CD1c-positive myeloid dendritic cell (primary cell): ENCODE data around the gene TANC1.

ENCODE experiments used
- DNase-seq: peaks from one replicate; pipeline ENCODE4 v3.0.0-alpha.2; 2016; ENCODE audit errors: extremely low spot score

TANC1 gene

DNA sequence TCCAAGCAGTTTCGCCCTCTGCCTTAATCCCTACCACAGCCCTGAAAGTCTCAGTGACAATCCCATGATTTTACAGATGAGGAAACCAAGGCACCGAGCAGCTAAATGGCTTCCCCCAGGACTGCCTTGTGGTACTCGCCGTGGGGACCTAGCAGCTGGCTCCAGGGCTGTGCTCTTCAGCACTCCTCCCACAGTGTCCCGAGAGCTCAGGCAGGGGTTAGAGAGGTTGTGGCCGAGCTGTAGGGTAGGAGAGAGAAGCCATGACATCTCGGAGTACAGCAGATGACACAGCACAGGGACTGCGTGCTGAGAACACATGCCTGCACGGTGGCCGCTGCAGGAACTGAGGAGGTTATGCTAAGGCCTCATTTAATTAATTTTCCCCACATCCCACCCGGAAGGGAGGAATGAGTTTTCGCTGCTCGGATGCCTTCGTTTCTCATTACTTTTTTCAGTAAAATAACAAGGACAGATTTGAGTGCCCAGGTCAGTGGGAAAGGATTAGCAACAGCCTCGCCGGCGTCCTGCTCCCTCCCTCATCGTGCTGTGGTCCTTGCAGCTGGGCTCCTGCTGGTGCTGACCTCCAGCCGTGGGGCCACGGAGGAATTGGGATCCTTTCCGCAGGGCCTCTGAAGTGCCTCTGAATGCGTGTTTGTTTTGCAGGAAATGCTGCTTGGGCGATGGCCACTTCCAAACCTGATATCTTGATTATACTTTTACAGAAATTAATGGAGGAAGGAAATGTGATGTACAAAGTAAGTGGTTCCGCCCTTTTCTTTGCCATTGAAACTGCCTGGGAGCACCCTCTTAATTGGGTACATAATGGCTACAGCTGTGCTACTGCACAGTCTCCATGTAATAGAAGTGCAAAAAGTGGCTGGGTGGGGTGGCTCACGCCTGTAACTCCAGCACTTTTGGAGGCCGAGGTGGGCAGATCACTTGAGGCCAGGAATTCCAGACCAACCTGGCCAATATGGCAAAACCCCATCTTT, 256.9 kb downstream of the TANC1 start:
- no peak for DNase-seq

GRCh38 chr2:159226059-159226461, 257.6 kb downstream of the TANC1 start:
- peak; percentile 71 for DNase-seq

GRCh38 chr2:159226608-159227385, 258.4 kb downstream of the TANC1 start:
- no peak for DNase-seq

DNA sequence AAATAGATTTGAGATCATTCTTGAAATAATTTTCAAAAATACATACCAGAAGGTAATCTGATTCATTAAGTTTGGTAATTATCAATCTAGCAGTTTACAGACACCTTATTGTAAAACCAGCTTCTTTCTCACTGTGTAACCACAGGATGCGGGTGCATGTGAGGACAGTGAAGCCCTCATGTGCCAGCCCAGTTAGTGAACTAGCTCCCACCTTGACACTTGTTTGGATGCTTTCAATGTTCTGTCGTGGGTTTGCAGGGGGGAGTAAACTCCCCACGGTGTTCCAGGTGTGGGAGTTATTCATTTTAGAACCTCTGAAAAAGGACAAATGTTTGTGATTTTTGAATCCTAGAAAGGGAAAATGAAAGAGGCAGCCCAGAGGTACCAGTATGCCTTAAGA, 259.0 kb downstream of the TANC1 start:
- no peak for DNase-seq

GRCh38 chr2:159228081-159228581, 259.7 kb downstream of the TANC1 start:
- no peak for DNase-seq

DNA sequence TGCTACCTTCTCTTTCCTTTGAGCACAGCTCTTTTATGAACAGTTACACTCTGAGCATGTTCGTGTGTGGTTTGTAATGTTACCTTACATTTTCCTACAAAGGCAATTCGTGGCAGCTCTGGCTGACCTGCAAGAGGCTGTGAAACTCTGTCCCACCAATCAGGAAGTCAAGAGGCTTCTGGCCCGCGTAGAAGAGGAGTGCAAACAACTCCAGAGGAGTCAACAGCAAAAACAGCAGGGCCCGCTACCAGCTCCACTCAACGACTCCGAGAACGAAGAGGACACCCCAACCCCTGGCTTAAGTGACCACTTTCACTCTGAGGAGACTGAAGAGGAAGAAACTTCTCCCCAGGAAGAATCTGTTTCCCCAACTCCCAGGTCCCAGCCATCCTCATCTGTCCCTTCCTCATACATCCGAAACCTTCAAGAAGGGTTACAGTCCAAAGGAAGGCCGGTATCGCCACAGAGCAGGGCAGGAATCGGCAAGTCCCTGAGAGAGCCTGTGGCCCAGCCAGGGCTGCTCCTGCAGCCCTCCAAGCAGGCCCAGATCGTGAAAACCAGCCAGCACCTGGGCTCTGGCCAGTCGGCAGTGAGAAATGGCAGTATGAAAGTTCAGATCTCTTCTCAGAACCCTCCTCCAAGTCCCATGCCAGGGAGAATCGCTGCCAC, 261.2 kb downstream of the TANC1 start:
- no peak for DNase-seq

GRCh38 chr2:159230145-159230877, 261.9 kb downstream of the TANC1 start:
- DNase-seq: no peak

- DNase-seq: no peak
These were observed 264.2 kb downstream of the TANC1 start for GRCh38 chr2:159232456-159233170.

- no peak for DNase-seq
These were observed 266.4 kb downstream of the TANC1 start for GRCh38 chr2:159234868-159235267.

- no peak for DNase-seq
These were observed 275.1 kb downstream of the TANC1 start for GRCh38 chr2:159243529-159243928.

DNA sequence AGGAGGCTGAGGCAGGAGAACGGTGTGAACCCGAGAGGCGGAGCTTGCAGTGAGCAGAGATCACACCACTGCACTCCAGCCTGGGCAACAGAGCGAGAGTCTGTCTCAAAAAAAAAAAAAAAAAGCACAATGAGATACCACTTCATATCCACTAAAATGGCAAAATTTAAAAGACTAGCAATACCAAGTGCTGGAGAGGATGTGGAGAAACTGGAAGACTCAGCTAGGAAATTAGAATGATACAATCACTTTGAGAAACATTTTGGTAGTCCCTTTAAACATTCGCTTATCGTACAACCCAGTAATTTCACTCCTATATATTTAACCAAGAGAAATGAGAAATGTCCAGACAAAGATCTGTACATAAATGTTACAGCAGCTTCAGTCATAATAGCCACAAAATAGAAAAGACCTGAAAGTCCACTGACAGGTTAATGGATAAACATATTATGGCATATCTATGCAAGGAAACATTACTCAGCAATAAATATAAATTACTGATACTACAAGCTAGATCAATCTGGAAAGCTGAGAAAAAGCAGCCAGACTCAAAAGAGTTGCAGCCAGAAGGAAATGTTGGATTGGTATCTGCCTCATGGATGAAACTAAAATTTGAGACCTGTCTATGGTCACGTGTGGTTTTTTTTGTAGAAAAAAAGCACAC, 278.0 kb downstream of the TANC1 start:
- DNase-seq: no peak

- DNase-seq: peak; percentile 73
These were observed 281.7 kb downstream of the TANC1 start for GRCh38 chr2:159249990-159250715.

GRCh38 chr2:159251296-159252173, 283.1 kb downstream of the TANC1 start:
- peak; percentile 5 for DNase-seq

DNA sequence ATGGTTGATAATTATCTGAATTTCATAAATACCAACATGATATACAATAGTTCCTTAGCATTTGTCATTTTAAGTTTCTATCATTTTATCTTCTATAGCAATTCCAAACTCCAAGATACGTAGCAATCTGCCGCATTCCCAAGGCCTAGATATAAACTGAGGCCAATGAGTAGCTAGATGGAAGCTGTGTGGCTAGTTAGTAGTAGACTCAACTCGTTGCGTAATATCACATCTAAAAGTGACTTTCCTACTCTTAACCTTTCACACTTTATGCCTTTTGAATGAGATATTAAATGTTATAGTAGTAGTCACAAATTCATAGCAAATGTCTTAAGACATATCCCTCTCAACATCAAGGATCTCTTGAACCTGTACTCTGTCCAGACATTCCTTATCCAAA, 284.5 kb downstream of the TANC1 start:
- no peak for DNase-seq

GRCh38 chr2:159256159-159256558, 287.7 kb downstream of the TANC1 start:
- DNase-seq: no peak

- DNase-seq: no peak
These were observed 293.8 kb downstream of the TANC1 start for GRCh38 chr2:159262226-159262625.

GRCh38 chr2:159262904-159263303, 294.5 kb downstream of the TANC1 start:
- no peak for DNase-seq

GRCh38 chr2:159265171-159265576, 296.7 kb downstream of the TANC1 start:
- no peak for DNase-seq
